ENCODE measurements around the gene ELN. TPM values are rescaled to one million over a fixed set of nuclear protein-coding genes. Genes with fewer than 3 reads are reported as not detected.

ELN gene
- total RNA-seq, 1 experiment from 2014 or later, result 0.37 TPM

DNA sequence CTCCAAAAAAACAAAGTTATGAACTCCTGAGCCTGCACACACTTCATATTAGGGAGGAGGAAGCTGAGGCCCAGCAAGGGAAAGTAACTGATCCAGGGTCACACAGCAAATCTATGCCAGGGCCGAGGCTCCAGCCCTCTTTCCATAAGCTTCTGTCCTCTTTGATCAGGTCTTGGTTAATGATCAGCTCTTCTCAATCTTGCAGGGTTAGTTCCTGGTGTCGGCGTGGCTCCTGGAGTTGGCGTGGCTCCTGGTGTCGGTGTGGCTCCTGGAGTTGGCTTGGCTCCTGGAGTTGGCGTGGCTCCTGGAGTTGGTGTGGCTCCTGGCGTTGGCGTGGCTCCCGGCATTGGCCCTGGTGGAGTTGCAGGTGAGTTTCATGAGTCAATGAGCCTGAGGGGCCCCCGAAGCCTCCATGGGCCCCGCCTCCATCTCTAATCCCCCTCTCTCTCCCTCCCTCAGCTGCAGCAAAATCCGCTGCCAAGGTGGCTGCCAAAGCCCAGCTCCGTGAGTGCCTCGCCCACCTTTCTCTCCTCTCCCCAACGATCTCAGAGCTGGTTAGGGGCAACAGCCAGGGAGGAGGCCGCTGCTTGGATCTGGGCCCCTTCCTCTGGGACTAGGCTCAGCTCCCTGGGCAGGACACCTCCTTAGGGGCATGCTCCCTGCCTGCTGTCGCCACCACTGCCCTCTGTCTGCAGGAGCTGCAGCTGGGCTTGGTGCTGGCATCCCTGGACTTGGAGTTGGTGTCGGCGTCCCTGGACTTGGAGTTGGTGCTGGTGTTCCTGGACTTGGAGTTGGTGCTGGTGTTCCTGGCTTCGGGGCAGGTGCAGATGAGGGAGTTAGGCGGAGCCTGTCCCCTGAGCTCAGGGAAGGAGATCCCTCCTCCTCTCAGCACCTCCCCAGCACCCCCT is 32.0 kb downstream of the ELN start:
- Histone ChIP-seq H3K79me2 (ENCODE audit: insufficient read depth, low read length) (no peaks in the 10 kb centered on the region), H3K9ac (ENCODE audit: extremely low read depth, insufficient read length, low read length) (no peak overlapping the region), H3K9me3 (ENCODE audit: control insufficient read depth, low read depth, low read length) (no peaks in the 10 kb centered on the region), H4K91ac (ENCODE audit: insufficient read length, low read depth, low read length) (no peak overlapping the region), H3K14ac (ENCODE audit: insufficient read depth, low read length) (peak overlapping the region; percentile 19; the same call in 1 of the 2 replicates), H3K27me3 (ENCODE audit: insufficient read depth, low read length) (no peaks in the 10 kb centered on the region), H3K56ac (ENCODE audit: insufficient read length, low read depth, low read length) (no peak overlapping the region), H3T11ph (ENCODE audit: low read length) (no peak overlapping the region), H2BK120ac (ENCODE audit: low read depth, low read length, poor library complexity, severe bottlenecking) (no peak overlapping the region), H2AFZ (ENCODE audit: low read length) (no peak overlapping the region), H3K4ac (ENCODE audit: low read depth, low read length) (no peak overlapping the region), H2BK5ac (ENCODE audit: insufficient read length, low read length) (no peak overlapping the region), H4K20me1 (ENCODE audit: control insufficient read depth, insufficient read depth, insufficient read length) (no peaks in the 10 kb centered on the region), H3K79me1 (ENCODE audit: insufficient read depth, low read depth, low read length, poor library complexity, severe bottlenecking) (no peaks in the 10 kb centered on the region), H3K18ac (ENCODE audit: insufficient read length, low read depth, low read length) (no peak overlapping the region), H3K27ac (ENCODE audit: insufficient read length, low read depth, low read length) (no peak overlapping the region), H3K23ac (ENCODE audit: insufficient read length, low read depth, low read length) (no peak overlapping the region), H4K8ac (replicated peaks; ENCODE audit: insufficient read length, low read depth, low read length) (no peak overlapping the region), H3K23me2 (ENCODE audit: insufficient read length, low read depth, low read length, poor library complexity, severe bottlenecking) (no peaks in the 10 kb centered on the region), H2AK5ac (ENCODE audit: insufficient read length, low read length) (no peak overlapping the region), H3K4me2 (ENCODE audit: insufficient read depth, insufficient read length, low read length) (no peak overlapping the region), H2BK12ac (ENCODE audit: insufficient read length, low read depth, low read length) (no peak overlapping the region), H3K4me1 (ENCODE audit: insufficient read depth, low read length) (no peaks in the 10 kb centered on the region), H2BK20ac (ENCODE audit: low read depth, low read length, poor library complexity, severe bottlenecking) (no peak overlapping the region), H2BK15ac (ENCODE audit: low read depth, low read length) (no peak overlapping the region), H4K5ac (ENCODE audit: insufficient read length, low read depth, low read length) (no peak overlapping the region)
- Mint-ChIP-seq H3K9me3 (no peaks in the 10 kb centered on the region), H3K4me3 (no peak overlapping the region), H3K36me3 (ENCODE audit: insufficient read depth in 1 of 3, low read depth in 3 of 3) (no peaks in the 10 kb centered on the region), H3K27me3 (ENCODE audit: low read depth) (peaks cover 10% of the 10 kb centered on the region), H3K27ac (no peak overlapping the region), H3K4me1 (peaks cover 0 to 16% of the 10 kb centered on the region in 2 experiments; a peak in 3 of 4 replicates)
- WGBS (ENCODE audit: extremely low coverage, insufficient read length, low lambda C conversion rate), result no CpG with 5 or more reads among the region's 21 CpGs
- DNase-seq, result peak; percentile 35
- TF ChIP-seq, protein P1, sequence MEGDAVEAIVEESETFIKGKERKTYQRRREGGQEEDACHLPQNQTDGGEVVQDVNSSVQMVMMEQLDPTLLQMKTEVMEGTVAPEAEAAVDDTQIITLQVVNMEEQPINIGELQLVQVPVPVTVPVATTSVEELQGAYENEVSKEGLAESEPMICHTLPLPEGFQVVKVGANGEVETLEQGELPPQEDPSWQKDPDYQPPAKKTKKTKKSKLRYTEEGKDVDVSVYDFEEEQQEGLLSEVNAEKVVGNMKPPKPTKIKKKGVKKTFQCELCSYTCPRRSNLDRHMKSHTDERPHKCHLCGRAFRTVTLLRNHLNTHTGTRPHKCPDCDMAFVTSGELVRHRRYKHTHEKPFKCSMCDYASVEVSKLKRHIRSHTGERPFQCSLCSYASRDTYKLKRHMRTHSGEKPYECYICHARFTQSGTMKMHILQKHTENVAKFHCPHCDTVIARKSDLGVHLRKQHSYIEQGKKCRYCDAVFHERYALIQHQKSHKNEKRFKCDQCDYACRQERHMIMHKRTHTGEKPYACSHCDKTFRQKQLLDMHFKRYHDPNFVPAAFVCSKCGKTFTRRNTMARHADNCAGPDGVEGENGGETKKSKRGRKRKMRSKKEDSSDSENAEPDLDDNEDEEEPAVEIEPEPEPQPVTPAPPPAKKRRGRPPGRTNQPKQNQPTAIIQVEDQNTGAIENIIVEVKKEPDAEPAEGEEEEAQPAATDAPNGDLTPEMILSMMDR (conservative IDR thresholded peaks at IDR 0.05), result no peak
